H1 (cell line): ENCODE results near the gene ARHGAP21.

Experiments used
- BACH1 ChIP-seq: IDR thresholded peaks from 2 replicates; pipeline ENCODE4 v1.6.1; 2012; ENCODE audit warnings: low read length, improper control_type of control experiment
- JUN ChIP-seq: IDR thresholded peaks from 2 replicates; pipeline ENCODE4 v1.6.1; 2011; ENCODE audit warnings: low read depth, mild to moderate bottlenecking, improper control_type of control experiment, low read length
- PHF8 ChIP-seq: fragments of 200-600 bp; sonication (generic); conservative IDR thresholded peaks from 2 replicates; pipeline ENCODE4 v1.7.1; 2012; ENCODE audit warnings: low read depth, mild to moderate bottlenecking, inconsistent platforms, low read length, moderate library complexity
- POLR2A ChIP-seq, 2 experiments: IDR thresholded peaks; 1 replicate in 1 of 2; 2 replicates in 1 of 2; pipeline ENCODE4 v1.6.1; 2011; ENCODE audit warnings: low read depth in 2 of 2, low read length in 2 of 2, mild to moderate bottlenecking in 2 of 2; ENCODE audit errors: control extremely low read depth in 1 of 2
- RFX5 ChIP-seq: IDR thresholded peaks from 2 replicates; pipeline ENCODE4 v1.6.1; 2011; ENCODE audit warnings: low read depth, low read length, improper control_type of control experiment, borderline replicate concordance
- TAF1 ChIP-seq: IDR thresholded peaks from 2 replicates; pipeline ENCODE4 v1.6.1; 2011; ENCODE audit warnings: mild to moderate bottlenecking, low read depth, low read length
- ZNF274 ChIP-seq: IDR thresholded peaks from 2 replicates; pipeline ENCODE4 v1.7.0; 2012; ENCODE audit warnings: low read length, borderline replicate concordance; ENCODE audit errors: extremely low read depth
- TF ChIP-seq, protein P1 (sequence below), 3 experiments: IDR thresholded peaks; 1 replicate in 2 of 3; 2 replicates in 1 of 3; pipeline versions ENCODE4 v1.5.1 to v1.6.1; 2011; ENCODE audit warnings: low read length in 3 of 3, mild to moderate bottlenecking in 3 of 3, inconsistent platforms in 2 of 3, low read depth in 1 of 3, moderate library complexity in 1 of 3; ENCODE audit not compliant: insufficient read depth in 1 of 3; ENCODE audit errors: control extremely low read depth in 1 of 3

DNA sequence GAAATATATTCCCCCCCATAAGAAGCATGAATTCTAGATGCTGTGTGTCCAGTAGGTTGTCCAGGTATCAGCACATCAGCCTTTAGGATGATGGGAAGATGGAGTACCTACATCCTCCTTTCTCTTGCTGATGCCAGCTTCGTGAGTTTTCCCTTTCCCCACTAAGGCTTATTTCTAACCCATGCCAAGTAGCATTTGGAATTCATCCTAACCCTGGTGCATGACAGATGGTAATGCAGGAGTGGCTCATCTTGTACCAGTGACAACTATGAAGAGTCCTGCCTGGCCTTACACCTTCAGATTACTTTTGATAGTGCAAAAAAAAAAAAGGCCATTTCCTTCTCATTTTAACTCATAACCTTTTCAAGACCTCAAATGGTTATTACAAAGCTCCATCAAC is 58.7 kb downstream of the ARHGAP21 start:
- no peak for TF ChIP-seq PHF8
- TF ChIP-seq, protein P1, sequence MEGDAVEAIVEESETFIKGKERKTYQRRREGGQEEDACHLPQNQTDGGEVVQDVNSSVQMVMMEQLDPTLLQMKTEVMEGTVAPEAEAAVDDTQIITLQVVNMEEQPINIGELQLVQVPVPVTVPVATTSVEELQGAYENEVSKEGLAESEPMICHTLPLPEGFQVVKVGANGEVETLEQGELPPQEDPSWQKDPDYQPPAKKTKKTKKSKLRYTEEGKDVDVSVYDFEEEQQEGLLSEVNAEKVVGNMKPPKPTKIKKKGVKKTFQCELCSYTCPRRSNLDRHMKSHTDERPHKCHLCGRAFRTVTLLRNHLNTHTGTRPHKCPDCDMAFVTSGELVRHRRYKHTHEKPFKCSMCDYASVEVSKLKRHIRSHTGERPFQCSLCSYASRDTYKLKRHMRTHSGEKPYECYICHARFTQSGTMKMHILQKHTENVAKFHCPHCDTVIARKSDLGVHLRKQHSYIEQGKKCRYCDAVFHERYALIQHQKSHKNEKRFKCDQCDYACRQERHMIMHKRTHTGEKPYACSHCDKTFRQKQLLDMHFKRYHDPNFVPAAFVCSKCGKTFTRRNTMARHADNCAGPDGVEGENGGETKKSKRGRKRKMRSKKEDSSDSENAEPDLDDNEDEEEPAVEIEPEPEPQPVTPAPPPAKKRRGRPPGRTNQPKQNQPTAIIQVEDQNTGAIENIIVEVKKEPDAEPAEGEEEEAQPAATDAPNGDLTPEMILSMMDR (IDR thresholded peaks at IDR 0.05; ENCODE audit: control extremely low read depth in 1 of 3, insufficient read depth in 1 of 3, low read depth in 1 of 3, low read length in 3 of 3), result no peak
- no peak for TF ChIP-seq JUN
- no peak for TF ChIP-seq BACH1
- no peak for TF ChIP-seq ZNF274
- no peak for TF ChIP-seq RFX5
- no peak for TF ChIP-seq TAF1
- TF ChIP-seq POLR2A (IDR thresholded peaks at IDR 0.05; ENCODE audit: control extremely low read depth in 1 of 2, low read depth in 2 of 2, low read length in 2 of 2), result no peak
